Liver (tissue), 9 donors: ENCODE results near the gene POLR2H. TPM values are rescaled to one million over a fixed set of nuclear protein-coding genes. Genes with fewer than 3 reads are reported as not detected.

ENCODE experiments used
- DNase-seq: peaks from one replicate; pipeline ENCODE4 v3.0.0-alpha.2; 2017; ENCODE audit warnings: low spot score
- H3K27ac ChIP-seq, 2 donors: one replicate each; pipeline ENCODE4 v1.7.0; 2013; ENCODE audit warnings: inconsistent platforms in 2 of 2, low read length in 2 of 2, control low read depth in 1 of 2, low read depth in 1 of 2, mild to moderate bottlenecking in 1 of 2
- H3K27me3 ChIP-seq, 4 donors: one replicate each; pipeline versions ENCODE4 v1.6.1 to v1.7.0; 2013; ENCODE audit warnings: low read length in 3 of 4, inconsistent platforms in 1 of 4, mild to moderate bottlenecking in 1 of 4, moderate library complexity in 1 of 4; ENCODE audit not compliant: control insufficient read depth in 4 of 4, insufficient read depth in 4 of 4
- H3K36me3 ChIP-seq, 4 donors: one replicate each; pipeline versions ENCODE4 v1.6.1 to v1.7.0; 2013; ENCODE audit warnings: low read length in 3 of 4, mild to moderate bottlenecking in 3 of 4, low read depth in 1 of 4, moderate library complexity in 1 of 4; ENCODE audit not compliant: control insufficient read depth in 4 of 4, insufficient read depth in 3 of 4
- H3K4me1 ChIP-seq, 4 donors: one replicate each; pipeline versions ENCODE4 v1.6.1 to v1.7.0; 2013; ENCODE audit warnings: low read length in 3 of 4, mild to moderate bottlenecking in 3 of 4, moderate library complexity in 1 of 4; ENCODE audit not compliant: control insufficient read depth in 4 of 4, insufficient read depth in 4 of 4
- H3K4me3 ChIP-seq, 3 donors: one replicate each; pipeline versions ENCODE4 v1.6.1 to v1.7.0; 2013; ENCODE audit warnings: low read length in 3 of 3, control low read depth in 1 of 3, low read depth in 1 of 3, mild to moderate bottlenecking in 1 of 3
- H3K9ac ChIP-seq, 2 donors: one replicate each; pipeline ENCODE4 v1.7.0; 2013; ENCODE audit warnings: low read length in 2 of 2, mild to moderate bottlenecking in 2 of 2, moderate library complexity in 2 of 2, control low read depth in 1 of 2, low read depth in 1 of 2
- H3K9me3 ChIP-seq, 4 donors: one replicate each; pipeline versions ENCODE4 v1.6.1 to v1.7.0; 2013; ENCODE audit warnings: low read length in 3 of 4; ENCODE audit not compliant: control insufficient read depth in 4 of 4
- ATF3 ChIP-seq: IDR thresholded peaks from 2 replicates; pipeline ENCODE4 v1.6.1; 2016; ENCODE audit warnings: antibody characterized with exemption
- CTCF ChIP-seq: fragments of 150-350 bp; IDR thresholded peaks from 2 replicates; pipeline ENCODE4 v1.5.1; 2017; ENCODE audit warnings: improper control_type of control experiment, low read depth, low read length; ENCODE audit not compliant: missing input control
- FOXA1 ChIP-seq: IDR thresholded peaks from 2 replicates; pipeline ENCODE4 v1.6.1; 2016; ENCODE audit warnings: antibody characterized with exemption
- FOXA2 ChIP-seq: IDR thresholded peaks from 2 replicates; pipeline ENCODE4 v1.6.1; 2016; ENCODE audit warnings: antibody characterized with exemption
- GABPA ChIP-seq, 2 donors: IDR thresholded peaks in 1 of 2; conservative IDR thresholded peaks in 1 of 2; 2 replicates each; pipeline ENCODE4 v1.6.1; 2016; ENCODE audit warnings: antibody characterized with exemption in 2 of 2, mild to moderate bottlenecking in 1 of 2, moderate library complexity in 1 of 2
- HNF4A ChIP-seq, 2 donors: conservative IDR thresholded peaks; 2 replicates each; pipeline ENCODE4 v1.6.1; 2016; ENCODE audit warnings: antibody characterized with exemption in 2 of 2, mild to moderate bottlenecking in 2 of 2
- HNF4G ChIP-seq: IDR thresholded peaks from 2 replicates; pipeline ENCODE4 v1.6.1; 2016; ENCODE audit warnings: antibody characterized with exemption
- JUND ChIP-seq, 2 donors: IDR thresholded peaks; 2 replicates each; pipeline ENCODE4 v1.6.1; 2016; ENCODE audit warnings: antibody characterized with exemption in 2 of 2
- MAX ChIP-seq: IDR thresholded peaks from 2 replicates; pipeline ENCODE4 v1.6.1; 2016; ENCODE audit warnings: antibody characterized with exemption
- NR2F2 ChIP-seq: IDR thresholded peaks from 2 replicates; pipeline ENCODE4 v1.6.1; 2016; ENCODE audit warnings: antibody characterized with exemption
- RAD21 ChIP-seq, 2 donors: IDR thresholded peaks; 2 replicates each; pipeline ENCODE4 v1.6.1; 2016; ENCODE audit warnings: antibody characterized with exemption in 2 of 2, mild to moderate bottlenecking in 2 of 2
- REST ChIP-seq: IDR thresholded peaks from 2 replicates; pipeline ENCODE4 v1.6.1; 2016; ENCODE audit warnings: antibody characterized with exemption, mild to moderate bottlenecking
- RXRA ChIP-seq, 2 donors: IDR thresholded peaks; 2 replicates each; pipeline ENCODE4 v1.6.1; 2017 to 2018; ENCODE audit warnings: antibody characterized with exemption in 2 of 2, mild to moderate bottlenecking in 1 of 2
- SP1 ChIP-seq: IDR thresholded peaks from 2 replicates; pipeline ENCODE4 v1.6.1; 2018; ENCODE audit warnings: antibody characterized with exemption, mild to moderate bottlenecking
- TAF1 ChIP-seq: conservative IDR thresholded peaks from 2 replicates; pipeline ENCODE4 v1.6.1; 2016; ENCODE audit warnings: antibody characterized with exemption, mild to moderate bottlenecking
- YY1 ChIP-seq: IDR thresholded peaks from 2 replicates; pipeline ENCODE4 v1.6.1; 2016; ENCODE audit warnings: antibody characterized with exemption, mild to moderate bottlenecking
- ZBTB33 ChIP-seq: IDR thresholded peaks from 2 replicates; pipeline ENCODE4 v1.6.1; 2016; ENCODE audit warnings: antibody characterized with exemption
- WGBS: extraction: QIAGEN DNeasy Blood & Tissue Kit; methylation state at CpG from one replicate; pipeline ENCODE4 v1.1.7; 2013; 5-methylcytosine and 5-hydroxymethylcytosine counted together
- polyA plus RNA-seq, 2 donors: library from polyadenylated mRNA; stranded (reverse) in 1 of 2; unstranded in 1 of 2; fragments of 200-250 nt in 1 of 2; fragments of >200 nt in 1 of 2; fragmentation: Nextera tagmentation in 1 of 2; extraction: Ambion mirVana in 1 of 2; gene quantifications; one replicate each; pipeline versions ENCODE4 v1.2.1 to v1.2.3, GENCODE V29; 2013 to 2015
- total RNA-seq, 2 donors: library from RNA; depleted of rRNA; stranded (reverse); fragments of >200 nt; gene quantifications; one replicate each; pipeline ENCODE4 v1.2.3, GENCODE V29; 2014
- donor health status: healthy.
- donor health status: healthy.
- donor health status: healthy.
- donor health status: healthy.
- donor health status: healthy.

POLR2H gene
- total and polyA plus RNA-seq, 4 donors: 25.7 to 55.7 (median 43.5) TPM

GRCh38 chr3:184383033-184383740 is 21.7 kb downstream of the POLR2H start:
- no peaks in the 10 kb centered on the region for H3K27me3 ChIP-seq
- no peak overlapping the region for H3K27ac ChIP-seq
- TF ChIP-seq JUND (IDR thresholded peaks at IDR 0.05): no peak
- no peak for TF ChIP-seq TAF1
- TF ChIP-seq RXRA (IDR thresholded peaks at IDR 0.05): no peak
- no peak for TF ChIP-seq MAX
- TF ChIP-seq HNF4A (conservative IDR thresholded peaks at IDR 0.05): no peak
- TF ChIP-seq HNF4G: no peak
- TF ChIP-seq RAD21 (IDR thresholded peaks at IDR 0.05): no peak
- TF ChIP-seq SP1: no peak
- TF ChIP-seq GABPA (IDR thresholded peaks at IDR 0.05 in 1 of 2, conservative IDR thresholded peaks at IDR 0.05 in 1 of 2): no peak
- no peak for TF ChIP-seq NR2F2
- no peak for TF ChIP-seq ATF3
- TF ChIP-seq CTCF: no peak
- TF ChIP-seq YY1: no peak
- no peak for TF ChIP-seq ZBTB33
- no peak for TF ChIP-seq FOXA2
- no peak for TF ChIP-seq FOXA1
- TF ChIP-seq REST: no peak
- no peaks in the 10 kb centered on the region for H3K9me3 ChIP-seq
- H3K36me3 ChIP-seq: peaks cover 8 to 42% (median 19%) of the 10 kb centered on the region in 4 donors
- no peak overlapping the region for H3K9ac ChIP-seq
- 93% methylated on average over 15 of the region's 15 CpGs for WGBS
- peaks cover 3 to 17% (median 10%) of the 10 kb centered on the region in 4 donors for H3K4me1 ChIP-seq
- no peak for DNase-seq
- H3K4me3 ChIP-seq: no peak overlapping the region
